Measurements from ENCODE around the gene FAM124B. TPM values are rescaled to one million over a fixed set of nuclear protein-coding genes. Genes with fewer than 3 reads are reported as not detected.
A peak's percentile ranks its signal among the peaks of the same experiment; 100 is the strongest.

FAM124B gene
- total RNA-seq, 2 donors from 2014 or later = 0.37 to 0.42 TPM

GRCh38 chr2:224405841-224406370 is 4.0 kb upstream of the FAM124B start:
- intact Hi-C loops (cut with DNase I) = no loop called here
- no peak overlapping the region for H3K4me3 ChIP-seq
- no peak overlapping the region for H3K27ac ChIP-seq
- no peak overlapping the region for H3K9ac ChIP-seq (ENCODE audit: low read depth in 2 of 2, low read length in 2 of 2)
- TF ChIP-seq CTCF (IDR thresholded peaks at IDR 0.05) = no peak
- no peaks in the 10 kb centered on the region for H3K27me3 ChIP-seq
- H3K4me1 ChIP-seq = no peaks in the 10 kb centered on the region
- no peak for DNase-seq
- H3K9me3 ChIP-seq = no peaks in the 10 kb centered on the region
- H3K36me3 ChIP-seq = no peaks in the 10 kb centered on the region

DNA sequence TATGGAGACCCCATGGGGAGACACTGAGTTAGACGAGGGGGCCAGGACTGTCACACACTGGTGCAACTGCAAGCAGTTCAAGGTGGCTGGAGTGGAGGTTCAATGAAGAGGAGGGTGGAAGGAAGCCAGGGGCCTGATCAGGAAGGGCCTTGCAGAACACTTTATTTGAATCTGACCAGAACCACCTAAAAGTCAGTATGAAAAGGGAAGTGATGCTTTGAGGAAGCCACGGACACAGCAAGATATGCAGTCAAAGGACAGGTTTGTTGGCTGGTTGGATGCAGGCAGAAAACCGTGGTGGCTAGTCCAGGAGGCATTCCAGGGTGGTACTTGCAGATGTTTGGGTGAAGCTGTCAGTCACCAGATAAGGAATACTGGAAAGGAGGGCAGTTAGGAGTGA is 3.5 kb upstream of the FAM124B start:
- Histone ChIP-seq H3K27me3 (no peaks in the 10 kb centered on the region), H3K27ac (no peak overlapping the region), H3K9ac (ENCODE audit: low read depth in 2 of 2, low read length in 2 of 2) (no peak overlapping the region), H3K36me3 (no peaks in the 10 kb centered on the region), H3K9me3 (no peaks in the 10 kb centered on the region), H3K4me3 (no peak overlapping the region), H3K4me1 (no peaks in the 10 kb centered on the region)
- intact Hi-C loops (cut with DNase I) = no loop called here
- no peak for TF ChIP-seq CTCF (IDR thresholded peaks at IDR 0.05)
- DNase-seq = no peak

DNA sequence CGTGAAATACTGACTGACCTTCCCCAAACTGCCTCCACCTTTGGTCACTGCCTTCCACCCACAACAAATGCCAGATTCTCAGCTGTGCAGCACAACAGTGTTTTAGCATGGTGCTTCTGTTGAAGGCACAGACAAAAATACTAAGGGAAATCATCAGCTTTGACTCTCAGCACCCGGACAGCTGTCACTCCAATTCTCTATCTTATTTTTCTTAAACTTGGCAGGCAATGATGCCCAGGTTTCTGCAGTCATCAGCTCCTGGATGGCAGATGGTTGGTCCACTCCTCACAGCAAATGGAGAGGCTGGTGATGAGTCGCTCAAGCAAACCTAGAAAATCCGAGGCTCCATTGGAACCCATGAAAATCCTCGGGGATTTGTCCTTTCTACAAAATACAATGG is 2.9 kb upstream of the FAM124B start:
- TF ChIP-seq CTCF (IDR thresholded peaks at IDR 0.05) = no peak
- Histone ChIP-seq H3K27me3 (no peaks in the 10 kb centered on the region), H3K4me3 (no peak overlapping the region), H3K9ac (ENCODE audit: low read depth in 2 of 2, low read length in 2 of 2) (no peak overlapping the region), H3K9me3 (no peaks in the 10 kb centered on the region), H3K4me1 (no peaks in the 10 kb centered on the region), H3K36me3 (no peaks in the 10 kb centered on the region), H3K27ac (no peak overlapping the region)
- no peak for DNase-seq
- intact Hi-C loops (cut with DNase I) = no loop called here

DNA sequence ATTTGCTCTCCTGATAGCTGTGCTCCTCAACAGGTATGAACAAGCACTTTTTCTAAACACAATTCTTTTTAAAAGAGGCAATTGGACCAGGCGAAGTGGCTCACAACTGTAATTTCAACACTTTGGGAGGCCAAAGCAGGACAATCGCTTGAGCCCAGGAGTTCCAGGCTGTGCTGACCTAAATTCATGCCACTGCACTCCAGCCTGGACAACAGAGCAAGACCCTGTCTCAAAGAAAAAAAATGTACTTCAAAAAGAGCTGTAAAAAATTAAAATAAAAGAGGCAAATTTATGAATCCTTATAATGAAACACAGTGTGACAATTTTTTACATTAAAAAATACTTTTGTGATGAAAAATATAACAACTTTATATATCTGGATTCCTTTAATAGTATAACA is 1.8 kb upstream of the FAM124B start:
- Histone ChIP-seq H3K4me1 (no peaks in the 10 kb centered on the region), H3K9me3 (no peaks in the 10 kb centered on the region), H3K27me3 (no peaks in the 10 kb centered on the region), H3K27ac (no peak overlapping the region), H3K36me3 (no peaks in the 10 kb centered on the region), H3K4me3 (no peak overlapping the region), H3K9ac (ENCODE audit: low read depth in 2 of 2, low read length in 2 of 2) (no peak overlapping the region)
- intact Hi-C loops (cut with DNase I) = no loop called here
- TF ChIP-seq CTCF (IDR thresholded peaks at IDR 0.05) = no peak
- DNase-seq = no peak

DNA sequence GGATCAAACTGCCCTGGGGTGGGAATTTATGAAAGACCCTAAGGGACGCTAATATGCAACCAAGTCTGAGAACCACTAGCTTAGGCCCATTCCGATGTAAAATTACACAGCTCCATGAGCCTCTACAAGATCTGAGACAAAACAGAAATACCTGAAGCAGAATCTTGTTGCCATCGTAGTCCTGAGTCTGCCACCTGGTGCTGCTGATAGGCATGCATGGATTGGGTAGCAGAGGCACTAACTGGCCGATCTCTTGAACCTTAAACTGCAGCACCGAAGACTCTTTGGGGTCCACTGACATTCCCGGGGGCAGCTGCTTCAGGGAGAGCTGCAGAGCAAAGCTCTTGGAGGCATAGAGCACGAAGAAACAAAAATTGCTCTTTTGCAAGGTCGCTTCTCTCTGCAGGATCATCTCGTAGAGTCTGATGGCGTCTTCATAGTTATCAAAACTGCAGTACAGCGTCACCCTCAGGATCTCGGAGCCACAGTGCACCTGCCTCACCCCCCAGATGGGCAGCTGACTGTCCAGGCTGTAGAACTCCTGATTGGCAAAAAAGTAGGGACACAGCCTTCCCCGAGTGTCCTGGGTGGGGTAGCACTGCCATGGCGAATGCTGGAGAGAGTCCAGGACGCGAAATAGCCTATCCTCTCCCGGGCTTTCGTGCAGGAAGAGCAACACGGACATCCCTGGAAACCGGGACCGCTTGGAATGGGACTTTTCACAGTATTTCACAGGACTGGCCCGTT is 848 bp downstream of the FAM124B start:
- intact Hi-C loops (cut with DNase I) = no loop called here
- TF ChIP-seq CTCF (IDR thresholded peaks at IDR 0.05) = no peak
- peak overlapping the region; percentile 4 for H3K27ac ChIP-seq
- no peaks in the 10 kb centered on the region for H3K27me3 ChIP-seq
- no peaks in the 10 kb centered on the region for H3K36me3 ChIP-seq
- no peaks in the 10 kb centered on the region for H3K4me1 ChIP-seq
- H3K4me3 ChIP-seq = peak overlapping the region; percentile 18
- H3K9ac ChIP-seq (ENCODE audit: low read depth in 2 of 2, low read length in 2 of 2) = no peak overlapping the region
- no peaks in the 10 kb centered on the region for H3K9me3 ChIP-seq
- DNase-seq = no peak

All from colonic mucosa (tissue), 4 donors.